Measurements from ENCODE around the gene PRPF31.

PRPF31 gene

GRCh38 chr19:54142166-54142780 lies 26.7 kb downstream of the PRPF31 start:
- no peak for FAIRE-seq

DNA sequence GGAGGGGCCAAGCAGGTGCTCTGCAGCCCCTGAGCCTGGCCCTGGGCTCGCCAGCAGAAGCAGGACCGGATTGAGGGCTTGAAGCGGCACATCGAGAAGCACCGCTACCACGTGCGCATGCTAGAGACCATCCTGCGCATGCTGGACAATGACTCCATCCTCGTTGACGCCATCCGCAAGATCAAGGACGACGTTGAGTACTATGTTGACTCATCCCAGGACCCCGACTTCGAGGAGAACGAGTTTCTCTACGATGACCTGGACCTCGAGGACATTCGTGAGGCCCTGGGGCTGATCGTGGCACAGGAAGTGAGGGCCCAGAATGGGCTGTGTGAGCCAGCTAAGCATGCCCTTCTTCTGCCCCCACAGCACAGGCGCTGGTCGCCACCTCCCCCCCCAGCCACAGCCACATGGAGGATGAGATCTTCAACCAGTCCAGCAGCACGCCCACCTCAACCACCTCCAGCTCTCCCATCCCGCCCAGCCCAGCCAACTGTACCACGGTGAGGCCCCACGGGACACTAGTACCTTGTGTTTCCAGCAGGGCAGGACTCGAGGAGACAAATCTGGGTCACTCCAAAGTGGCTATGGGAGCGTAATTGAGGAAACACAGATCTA lies 30.1 kb downstream of the PRPF31 start:
- no peak for FAIRE-seq

DNA sequence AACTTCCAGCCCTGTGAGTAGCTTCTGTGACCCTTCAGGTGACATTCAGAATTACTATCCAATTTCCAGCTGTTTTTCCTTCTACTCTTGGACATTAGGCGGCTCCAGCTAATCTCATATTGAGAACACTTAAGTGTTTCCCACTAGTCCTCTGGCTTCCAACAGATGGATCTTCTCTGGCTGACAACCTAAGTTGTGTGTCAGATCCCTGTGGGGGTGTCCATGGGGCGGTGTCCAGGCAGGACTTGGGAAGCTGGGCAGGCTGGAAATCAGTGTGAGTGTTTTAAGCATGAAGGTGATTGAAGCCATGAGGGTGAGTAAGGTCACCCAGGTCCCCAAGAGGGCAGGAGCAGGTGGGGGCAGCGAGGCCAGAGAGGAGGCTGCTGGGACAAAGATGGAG lies 32.1 kb downstream of the PRPF31 start:
- FAIRE-seq: no peak

GRCh38 chr19:54148158-54148557 lies 32.6 kb downstream of the PRPF31 start:
- no peak for FAIRE-seq

- FAIRE-seq: no peak
Observed at GRCh38 chr19:54149021-54149812, 33.7 kb downstream of the PRPF31 start.

GRCh38 chr19:54151362-54152035 lies 35.9 kb downstream of the PRPF31 start:
- FAIRE-seq: no peak

GRCh38 chr19:54152267-54152666 lies 36.7 kb downstream of the PRPF31 start:
- FAIRE-seq: no peak

- FAIRE-seq: no peak
Observed at GRCh38 chr19:54152878-54153524, 37.4 kb downstream of the PRPF31 start.

- FAIRE-seq: no peak
Observed at GRCh38 chr19:54153731-54154326, 38.3 kb downstream of the PRPF31 start.

DNA sequence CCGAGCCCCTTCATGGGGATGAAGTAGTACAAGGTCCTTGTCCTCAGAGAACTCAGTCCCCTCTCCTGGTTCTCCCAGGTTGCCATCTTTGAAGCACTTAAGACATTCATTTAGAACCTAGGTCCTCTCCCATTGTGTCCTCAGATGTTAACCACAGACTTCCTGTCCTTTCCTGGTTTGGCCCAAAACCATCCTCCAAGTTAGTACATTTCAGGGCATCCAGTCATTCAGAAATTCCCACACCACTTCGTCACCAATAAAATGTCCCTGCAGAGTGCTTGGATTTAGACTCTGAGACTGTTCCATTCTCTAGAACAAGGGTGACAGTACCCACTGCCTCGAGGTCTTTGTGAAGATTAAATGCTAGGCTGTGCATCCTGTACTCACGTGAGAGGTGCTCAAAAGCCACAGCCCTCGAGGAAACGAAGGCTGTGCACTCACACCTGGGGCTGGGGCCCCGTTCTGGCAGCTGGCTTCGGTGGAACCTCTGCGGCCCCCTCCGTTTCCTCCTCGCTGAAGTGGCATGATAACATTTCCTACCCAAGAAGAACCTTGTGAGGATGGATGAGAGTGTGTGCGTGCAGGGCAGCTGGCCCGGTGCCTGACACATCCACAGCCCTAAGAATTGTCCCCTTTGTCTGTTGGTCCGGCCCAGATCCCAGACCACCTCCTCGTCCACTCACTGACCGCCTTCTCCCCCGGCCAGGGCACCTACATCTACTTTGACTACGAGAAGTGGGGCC lies 39.2 kb downstream of the PRPF31 start:
- FAIRE-seq: no peak

- no peak for FAIRE-seq
Observed at GRCh38 chr19:54155694-54156093, 40.1 kb downstream of the PRPF31 start.

DNA sequence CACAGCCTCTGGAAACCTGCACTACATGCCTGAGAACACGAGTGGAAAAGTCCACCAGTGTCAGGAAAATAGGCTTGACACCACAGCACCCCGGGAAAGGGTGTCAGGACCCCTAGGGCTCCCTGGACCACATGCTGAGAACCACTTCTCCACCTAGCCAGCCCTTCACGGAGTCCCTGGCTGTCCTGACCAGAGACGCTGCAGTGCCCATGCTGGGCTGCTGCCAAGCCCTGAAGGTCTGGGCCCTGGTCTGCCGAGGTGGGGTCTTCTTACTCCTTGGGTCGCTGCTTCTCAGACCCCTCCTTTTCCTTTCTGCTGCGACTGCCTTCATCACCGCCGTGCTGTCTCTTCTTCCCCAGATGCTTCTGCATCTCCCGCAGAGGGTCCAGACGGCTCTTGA lies 40.9 kb downstream of the PRPF31 start:
- no peak for FAIRE-seq

GRCh38 chr19:54156953-54157352 lies 41.4 kb downstream of the PRPF31 start:
- FAIRE-seq: no peak

DNA sequence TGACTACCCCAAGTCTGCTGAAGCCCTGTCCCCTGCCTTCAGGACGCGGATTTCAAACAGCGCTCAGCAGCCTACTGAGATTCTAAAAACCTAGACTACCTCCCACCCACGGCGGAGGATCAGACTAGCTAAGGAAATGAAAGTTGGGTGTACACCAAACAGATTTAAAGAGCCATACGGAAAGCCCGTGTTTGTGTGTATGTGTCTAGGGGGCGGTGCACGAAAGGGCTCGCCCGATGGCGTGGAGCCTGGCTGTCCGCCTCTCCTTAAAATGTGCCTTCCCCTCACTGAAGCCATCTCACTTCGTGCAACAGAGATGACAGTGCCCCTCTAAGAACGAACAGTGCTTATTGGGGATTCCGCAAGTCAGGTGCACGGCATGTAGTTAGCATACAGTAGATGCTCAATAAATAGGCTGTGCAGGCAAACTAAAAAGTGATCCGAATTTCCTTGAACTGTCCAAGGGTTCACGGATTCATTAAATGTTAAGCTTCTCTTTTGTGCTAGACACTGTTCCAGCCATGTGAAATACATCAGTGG lies 43.3 kb downstream of the PRPF31 start:
- FAIRE-seq: no peak

GRCh38 chr19:54159352-54160181 lies 44.0 kb downstream of the PRPF31 start, which contains the start of gene LENG1:
TSS of gene LENG1 (minus strand) at chr19:54159721. CDS start at chr19:54159695, 26 bp downstream.
- peak; percentile 100 for FAIRE-seq

DNA sequence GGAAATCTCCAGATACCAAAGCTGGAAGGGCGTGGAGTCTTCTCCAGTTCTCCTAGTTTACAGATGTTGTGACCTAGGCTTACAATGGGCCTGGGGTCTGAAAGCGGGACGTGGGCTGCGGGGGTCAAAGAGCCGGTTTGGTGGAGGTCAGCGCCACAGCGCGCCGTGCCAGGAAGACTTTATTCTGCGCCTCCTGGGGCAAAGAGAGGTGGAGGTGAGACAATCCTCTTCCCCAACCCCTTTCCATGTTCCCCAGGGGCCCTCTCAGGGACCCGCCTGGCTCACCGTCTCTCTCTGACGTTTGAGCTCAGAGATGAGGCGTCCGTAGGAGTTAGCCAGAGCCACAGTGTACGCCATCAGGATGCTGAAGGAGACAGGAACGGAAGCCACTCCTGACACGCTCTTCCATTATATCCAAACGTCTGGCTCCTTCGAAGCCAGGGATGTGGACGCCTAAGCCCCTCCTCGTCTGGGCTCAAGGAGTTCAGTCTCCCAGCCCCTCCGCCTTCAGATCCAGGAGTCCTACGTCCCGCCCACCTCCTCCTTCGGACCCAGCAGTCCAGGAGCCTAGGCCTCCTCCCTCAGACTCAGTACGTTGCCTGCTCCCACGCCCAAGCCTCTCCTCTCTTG lies 44.7 kb downstream of the PRPF31 start:
- FAIRE-seq: no peak

GRCh38 chr19:54160854-54161253 lies 45.3 kb downstream of the PRPF31 start:
- no peak for FAIRE-seq

- FAIRE-seq: no peak
Observed at GRCh38 chr19:54162241-54162805, 46.8 kb downstream of the PRPF31 start.

DNA sequence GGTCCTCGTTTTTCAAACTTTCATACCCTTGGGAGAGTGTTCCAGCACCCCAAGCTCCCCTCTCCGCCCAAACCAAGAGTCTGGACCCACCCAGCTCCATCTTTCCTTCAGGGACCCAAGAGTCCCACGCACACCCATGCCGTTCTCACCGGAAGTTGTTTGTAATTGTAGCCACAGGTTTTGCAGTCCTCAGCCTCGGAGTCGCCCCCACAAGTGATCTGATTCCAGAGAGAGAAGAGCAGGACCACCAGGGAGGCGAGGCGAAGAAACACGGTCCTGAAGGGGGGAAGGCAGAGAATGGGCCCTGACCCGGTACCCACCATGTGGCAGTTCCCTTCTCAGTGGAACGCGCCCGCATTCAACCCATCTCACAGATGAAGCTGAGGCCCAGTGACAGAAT lies 47.3 kb downstream of the PRPF31 start:
- FAIRE-seq: no peak
